ENCODE results near the gene MFAP5.
A peak's percentile ranks its signal among the peaks of the same experiment; 100 is the strongest.

The MFAP5 gene

GRCh38 chr12:8662593-8662992 is at the start of gene MFAP5:
TSS of gene MFAP5 (minus strand) at chr12:8662826. CDS start at chr12:8662104, 722 bp downstream.
- DNase-seq (ENCODE audit: low spot score) = peak; percentile 23

- DNase-seq (ENCODE audit: low spot score) = peak; percentile 51
Observed at GRCh38 chr12:8709124-8709830, 46.7 kb upstream of the MFAP5 start.

- no peak for DNase-seq (ENCODE audit: low spot score)
Observed at GRCh38 chr12:8702159-8702558, 39.5 kb upstream of the MFAP5 start.

- DNase-seq (ENCODE audit: low spot score) = no peak
Observed at GRCh38 chr12:8701046-8701660, 38.5 kb upstream of the MFAP5 start.

GRCh38 chr12:8699714-8700113 is 37.1 kb upstream of the MFAP5 start:
- DNase-seq (ENCODE audit: low spot score) = peak; percentile 25

GRCh38 chr12:8698879-8699278 is 36.3 kb upstream of the MFAP5 start:
- DNase-seq (ENCODE audit: low spot score) = no peak

GRCh38 chr12:8698132-8698851 is 35.7 kb upstream of the MFAP5 start:
- peak; percentile 57 for DNase-seq (ENCODE audit: low spot score)

- DNase-seq (ENCODE audit: low spot score) = peak; percentile 87
Observed at GRCh38 chr12:8697476-8698131, 35.0 kb upstream of the MFAP5 start, which contains the start of gene RIMKLB. TSS of gene RIMKLB (plus strand) at chr12:8697991. CDS start at chr12:8713867, 15,876 bp downstream.

GRCh38 chr12:8697120-8697475 is 34.5 kb upstream of the MFAP5 start:
- DNase-seq (ENCODE audit: low spot score) = peak; percentile 50

GRCh38 chr12:8696442-8697090 is 33.9 kb upstream of the MFAP5 start:
- peak; percentile 29 for DNase-seq (ENCODE audit: low spot score)

GRCh38 chr12:8695116-8695515 is 32.5 kb upstream of the MFAP5 start:
- DNase-seq (ENCODE audit: low spot score) = no peak

- peak; percentile 51 for DNase-seq (ENCODE audit: low spot score)
Observed at GRCh38 chr12:8692573-8692972, 29.9 kb upstream of the MFAP5 start.

- DNase-seq (ENCODE audit: low spot score) = no peak
Observed at GRCh38 chr12:8689681-8690080, 27.1 kb upstream of the MFAP5 start.

- DNase-seq (ENCODE audit: low spot score) = peak; percentile 76
Observed at GRCh38 chr12:8687846-8688601, 25.4 kb upstream of the MFAP5 start.

GRCh38 chr12:8685051-8685450 is 22.4 kb upstream of the MFAP5 start:
- DNase-seq (ENCODE audit: low spot score) = no peak

GRCh38 chr12:8681129-8681884 is 18.7 kb upstream of the MFAP5 start:
- DNase-seq (ENCODE audit: low spot score) = peak; percentile 39

GRCh38 chr12:8680533-8680932 is 17.9 kb upstream of the MFAP5 start:
- DNase-seq (ENCODE audit: low spot score) = no peak

- peak; percentile 65 for DNase-seq (ENCODE audit: low spot score)
Observed at GRCh38 chr12:8678661-8679111, 16.1 kb upstream of the MFAP5 start.

- DNase-seq (ENCODE audit: low spot score) = no peak
Observed at GRCh38 chr12:8677362-8677761, 14.7 kb upstream of the MFAP5 start.

GRCh38 chr12:8676651-8677050 is 14.0 kb upstream of the MFAP5 start:
- DNase-seq (ENCODE audit: low spot score) = no peak

Data from kidney tubule cell (primary cell).